ENCODE results near the gene OR2F2.

The OR2F2 gene

GRCh38 chr7:143980746-143981510 lies 45.9 kb downstream of the OR2F2 start:
- H3K4me1 Mint-ChIP-seq (ENCODE audit: low read depth): no peaks in the 10 kb centered on the region
- no peak overlapping the region for H3K4me3 Mint-ChIP-seq
- H3K36me3 Mint-ChIP-seq: no peaks in the 10 kb centered on the region
- no peaks in the 10 kb centered on the region for H3K9me3 Mint-ChIP-seq (ENCODE audit: low read depth)
- no peaks in the 10 kb centered on the region for H3K27me3 Mint-ChIP-seq
- H3K27ac Mint-ChIP-seq: no peak overlapping the region

GRCh38 chr7:143983960-143984359 lies 48.9 kb downstream of the OR2F2 start:
- no peaks in the 10 kb centered on the region for H3K27me3 Mint-ChIP-seq
- H3K9me3 Mint-ChIP-seq (ENCODE audit: low read depth): peaks cover under 1% of the 10 kb centered on the region
- no peak overlapping the region for H3K4me3 Mint-ChIP-seq
- H3K36me3 Mint-ChIP-seq: peaks cover 2% of the 10 kb centered on the region
- H3K27ac Mint-ChIP-seq: no peak overlapping the region
- peaks cover 17% of the 10 kb centered on the region for H3K4me1 Mint-ChIP-seq (ENCODE audit: low read depth)
